NB4 (cell line): ENCODE measurements around the gene NKAP.

Experiments used
- CTCF ChIP-seq: IDR thresholded peaks from one replicate; pipeline ENCODE4 v1.5.1; 2012; ENCODE audit warnings: low read depth, low read length
- MYC ChIP-seq: IDR thresholded peaks from 2 replicates; pipeline ENCODE4 v1.6.1; 2011; ENCODE audit warnings: low read depth, low read length
- POLR2A ChIP-seq: IDR thresholded peaks from 2 replicates; pipeline ENCODE4 v1.6.1; 2011; ENCODE audit warnings: mild to moderate bottlenecking; ENCODE audit not compliant: insufficient read length; ENCODE audit errors: extremely low read depth

GRCh38 chrX:119989905-119990555, 46.5 kb upstream of the NKAP start:
- TF ChIP-seq CTCF = no peak
- TF ChIP-seq POLR2A = no peak
- TF ChIP-seq MYC = no peak
